ENCODE data around the gene CACNB4. TPM values are rescaled to one million over a fixed set of nuclear protein-coding genes. Genes with fewer than 3 reads are reported as not detected.
A peak's percentile ranks its signal among the peaks of the same experiment; 100 is the strongest.

Gene CACNB4
- total RNA-seq, 1 experiment from 2014 or later = 0.19 TPM

DNA sequence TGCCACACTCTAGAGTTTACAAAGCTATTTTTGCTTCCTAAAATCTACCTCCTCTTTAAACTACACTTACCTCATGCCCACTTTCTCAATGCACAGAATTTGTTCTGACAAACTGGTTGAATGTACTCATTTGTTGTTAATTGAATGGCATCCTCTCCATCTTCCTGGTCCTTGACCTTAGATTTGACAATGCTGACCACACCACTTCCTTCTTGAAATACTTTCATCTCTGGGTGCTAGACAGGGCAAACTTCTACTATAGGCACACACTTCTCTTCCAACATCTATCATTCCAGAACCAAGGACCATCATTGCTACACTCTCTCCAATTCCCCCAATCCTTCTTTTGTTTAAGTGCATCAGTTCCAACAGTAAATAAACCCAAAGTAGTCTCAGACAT lies 292.9 kb downstream of the CACNB4 start:
- Histone ChIP-seq H3K27me3 (replicated peaks; ENCODE audit: insufficient read depth, low read depth, low read length, poor library complexity) (no peaks in the 10 kb centered on the region), H3K4me1 (ENCODE audit: insufficient read depth, low read length, poor library complexity, severe bottlenecking) (no peaks in the 10 kb centered on the region), H3K27ac (ENCODE audit: low read depth, low read length, poor library complexity, severe bottlenecking) (no peak overlapping the region), H3K36me3 (ENCODE audit: insufficient read depth, low read length, poor library complexity, severe bottlenecking) (peaks cover 28% of the 10 kb centered on the region), H3K9me3 (ENCODE audit: low read depth, low read length, poor library complexity, severe bottlenecking) (no peaks in the 10 kb centered on the region), H3K4me3 (ENCODE audit: low read depth, low read length, poor library complexity, severe bottlenecking) (no peak overlapping the region)
- intact Hi-C loops (cut with micrococcal nuclease; ENCODE audit: unreplicated experiment) = no loop called here
- ChIA-PET CTCF (no interaction called here), POLR2A (ENCODE audit: low non-redundant PET) (no interaction called here)
- no peak for DNase-seq (ENCODE audit: low spot score)
- TF ChIP-seq EZH2 (IDR thresholded peaks at IDR 0.05; ENCODE audit: borderline replicate concordance, low read depth, low read length, poor library complexity, severe bottlenecking) = no peak
- TF ChIP-seq, protein P1, sequence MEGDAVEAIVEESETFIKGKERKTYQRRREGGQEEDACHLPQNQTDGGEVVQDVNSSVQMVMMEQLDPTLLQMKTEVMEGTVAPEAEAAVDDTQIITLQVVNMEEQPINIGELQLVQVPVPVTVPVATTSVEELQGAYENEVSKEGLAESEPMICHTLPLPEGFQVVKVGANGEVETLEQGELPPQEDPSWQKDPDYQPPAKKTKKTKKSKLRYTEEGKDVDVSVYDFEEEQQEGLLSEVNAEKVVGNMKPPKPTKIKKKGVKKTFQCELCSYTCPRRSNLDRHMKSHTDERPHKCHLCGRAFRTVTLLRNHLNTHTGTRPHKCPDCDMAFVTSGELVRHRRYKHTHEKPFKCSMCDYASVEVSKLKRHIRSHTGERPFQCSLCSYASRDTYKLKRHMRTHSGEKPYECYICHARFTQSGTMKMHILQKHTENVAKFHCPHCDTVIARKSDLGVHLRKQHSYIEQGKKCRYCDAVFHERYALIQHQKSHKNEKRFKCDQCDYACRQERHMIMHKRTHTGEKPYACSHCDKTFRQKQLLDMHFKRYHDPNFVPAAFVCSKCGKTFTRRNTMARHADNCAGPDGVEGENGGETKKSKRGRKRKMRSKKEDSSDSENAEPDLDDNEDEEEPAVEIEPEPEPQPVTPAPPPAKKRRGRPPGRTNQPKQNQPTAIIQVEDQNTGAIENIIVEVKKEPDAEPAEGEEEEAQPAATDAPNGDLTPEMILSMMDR (conservative IDR thresholded peaks at IDR 0.05; ENCODE audit: low read depth, low read length) = no peak
- BruUV-seq (replicated peaks) = no TSS peak

DNA sequence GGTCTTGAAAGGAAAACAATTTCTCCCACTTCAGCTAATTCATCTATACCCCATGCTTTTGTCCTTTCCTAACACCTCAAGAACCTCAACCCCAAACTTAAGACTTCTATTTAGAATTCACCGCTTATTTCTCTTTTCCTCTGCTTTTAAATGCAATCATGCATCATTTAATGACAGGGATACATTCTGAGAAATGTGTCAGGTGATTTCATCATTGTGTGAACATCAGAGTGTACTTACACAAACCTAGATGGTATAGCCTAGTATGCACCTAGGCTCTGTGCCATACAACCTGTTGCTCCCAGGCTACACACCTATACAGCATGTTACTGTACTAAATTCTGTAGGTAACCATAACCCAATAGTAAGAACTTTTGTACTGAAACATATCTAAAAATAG lies 293.5 kb downstream of the CACNB4 start:
- no TSS peak for BruUV-seq (replicated peaks)
- Histone ChIP-seq H3K4me1 (ENCODE audit: insufficient read depth, low read length, poor library complexity, severe bottlenecking) (no peaks in the 10 kb centered on the region), H3K4me3 (ENCODE audit: low read depth, low read length, poor library complexity, severe bottlenecking) (no peak overlapping the region), H3K36me3 (ENCODE audit: insufficient read depth, low read length, poor library complexity, severe bottlenecking) (peaks cover 27% of the 10 kb centered on the region), H3K9me3 (ENCODE audit: low read depth, low read length, poor library complexity, severe bottlenecking) (no peaks in the 10 kb centered on the region), H3K27me3 (replicated peaks; ENCODE audit: insufficient read depth, low read depth, low read length, poor library complexity) (no peaks in the 10 kb centered on the region), H3K27ac (ENCODE audit: low read depth, low read length, poor library complexity, severe bottlenecking) (no peak overlapping the region)
- no peak for TF ChIP-seq EZH2 (IDR thresholded peaks at IDR 0.05; ENCODE audit: borderline replicate concordance, low read depth, low read length, poor library complexity, severe bottlenecking)
- TF ChIP-seq, protein P1 (conservative IDR thresholded peaks at IDR 0.05; ENCODE audit: low read depth, low read length) = no peak
- intact Hi-C loops (cut with micrococcal nuclease; ENCODE audit: unreplicated experiment) = no loop called here
- ChIA-PET POLR2A (ENCODE audit: low non-redundant PET) (no interaction called here), CTCF (no interaction called here)
- no peak for DNase-seq (ENCODE audit: low spot score)

DNA sequence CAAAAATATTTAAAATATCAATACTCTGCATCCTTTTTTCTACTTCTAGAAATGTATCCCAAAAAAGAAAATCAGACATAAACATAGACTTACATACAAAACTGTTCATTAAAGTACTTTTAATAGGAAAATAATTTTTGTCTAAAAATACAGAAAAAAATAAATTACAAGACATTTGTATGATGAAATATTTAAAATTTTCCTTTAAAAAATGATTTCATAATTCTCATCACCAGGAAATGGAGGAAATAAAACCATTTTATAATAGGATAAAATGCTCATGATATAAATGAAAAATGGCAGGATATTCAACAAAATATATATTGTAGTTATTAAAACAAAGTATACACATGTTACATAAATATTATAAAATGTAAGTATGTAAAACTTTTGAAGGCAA lies 295.0 kb downstream of the CACNB4 start:
- no peaks in the 10 kb centered on the region for H3K4me1 ChIP-seq (ENCODE audit: insufficient read depth, low read length, poor library complexity, severe bottlenecking)
- no peak overlapping the region for H3K27ac ChIP-seq (ENCODE audit: low read depth, low read length, poor library complexity, severe bottlenecking)
- peaks cover 27% of the 10 kb centered on the region for H3K36me3 ChIP-seq (ENCODE audit: insufficient read depth, low read length, poor library complexity, severe bottlenecking)
- no peak for TF ChIP-seq EZH2 (IDR thresholded peaks at IDR 0.05; ENCODE audit: borderline replicate concordance, low read depth, low read length, poor library complexity, severe bottlenecking)
- BruUV-seq (replicated peaks) = no TSS peak
- ChIA-PET CTCF (no interaction called here), POLR2A (ENCODE audit: low non-redundant PET) (no interaction called here)
- intact Hi-C loops (cut with micrococcal nuclease; ENCODE audit: unreplicated experiment) = no loop called here
- no peak overlapping the region for H3K4me3 ChIP-seq (ENCODE audit: low read depth, low read length, poor library complexity, severe bottlenecking)
- H3K9me3 ChIP-seq (ENCODE audit: low read depth, low read length, poor library complexity, severe bottlenecking) = no peaks in the 10 kb centered on the region
- no peak for DNase-seq (ENCODE audit: low spot score)
- H3K27me3 ChIP-seq (replicated peaks; ENCODE audit: insufficient read depth, low read depth, low read length, poor library complexity) = no peaks in the 10 kb centered on the region

DNA sequence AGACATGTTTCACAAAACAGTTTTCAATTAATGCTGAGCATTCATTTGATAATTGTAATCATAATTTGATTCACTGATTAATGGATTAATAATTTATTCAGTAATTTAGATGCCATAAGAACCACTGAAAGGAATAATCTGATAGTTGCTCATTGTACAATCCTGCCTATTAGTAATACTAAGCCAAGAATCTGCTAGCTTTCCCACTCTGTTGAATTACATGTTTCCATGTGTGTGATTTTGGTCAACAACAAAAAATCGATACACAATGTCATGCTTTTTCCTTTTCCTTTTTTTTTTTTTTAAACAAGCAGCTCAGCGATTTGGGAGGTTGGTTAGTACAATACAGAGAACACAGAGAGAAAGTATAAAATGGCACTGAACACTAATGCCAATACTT lies 296.5 kb downstream of the CACNB4 start:
- Histone ChIP-seq H3K4me3 (ENCODE audit: low read depth, low read length, poor library complexity, severe bottlenecking) (no peak overlapping the region), H3K27me3 (replicated peaks; ENCODE audit: insufficient read depth, low read depth, low read length, poor library complexity) (no peaks in the 10 kb centered on the region), H3K9me3 (ENCODE audit: low read depth, low read length, poor library complexity, severe bottlenecking) (no peaks in the 10 kb centered on the region), H3K36me3 (ENCODE audit: insufficient read depth, low read length, poor library complexity, severe bottlenecking) (peaks cover 27% of the 10 kb centered on the region), H3K27ac (ENCODE audit: low read depth, low read length, poor library complexity, severe bottlenecking) (no peak overlapping the region), H3K4me1 (ENCODE audit: insufficient read depth, low read length, poor library complexity, severe bottlenecking) (no peaks in the 10 kb centered on the region)
- DNase-seq (ENCODE audit: low spot score) = no peak
- intact Hi-C loops (cut with micrococcal nuclease; ENCODE audit: unreplicated experiment) = no loop called here
- ChIA-PET POLR2A (ENCODE audit: low non-redundant PET) (no interaction called here), CTCF (no interaction called here)
- TF ChIP-seq, protein P1 (conservative IDR thresholded peaks at IDR 0.05; ENCODE audit: low read depth, low read length) = no peak
- no peak for TF ChIP-seq EZH2 (IDR thresholded peaks at IDR 0.05; ENCODE audit: borderline replicate concordance, low read depth, low read length, poor library complexity, severe bottlenecking)
- TSS peak; percentile 14 for BruUV-seq (replicated peaks)

All from A673 (cell line).